Iris pigment epithelial cell (primary cell): Measurements from ENCODE around the gene PALLD.
"Not testable (repeated sequence)": the region's sequence is repeated elsewhere in the genome, so short reads cannot be mapped to it uniquely, and the experiment has no call there.

Experiments
- DNase-seq: peaks from one replicate; pipeline ENCODE4 v3.0.0-alpha.2; 2011; ENCODE audit warnings: low read depth

Gene PALLD

GRCh38 chr4:168491563-168491962 is 5.3 kb upstream of the PALLD start:
- no peak for DNase-seq

GRCh38 chr4:168498251-168498650 is 1.4 kb downstream of the PALLD start:
- DNase-seq = peak; percentile 57

- DNase-seq = no peak
Measured at GRCh38 chr4:168499241-168499640, 2.4 kb downstream of the PALLD start.

- no peak for DNase-seq
Measured at GRCh38 chr4:168501407-168501806, 4.6 kb downstream of the PALLD start.

GRCh38 chr4:168502861-168503260 is 6.0 kb downstream of the PALLD start:
- DNase-seq = no peak

- peak; percentile 47 for DNase-seq
Measured at GRCh38 chr4:168503652-168504362, 7.0 kb downstream of the PALLD start.

- no peak for DNase-seq
Measured at GRCh38 chr4:168504526-168504925, 7.7 kb downstream of the PALLD start.

- no peak for DNase-seq
Measured at GRCh38 chr4:168506014-168506413, 9.2 kb downstream of the PALLD start.

- DNase-seq = no peak
Measured at GRCh38 chr4:168507178-168507815, 10.4 kb downstream of the PALLD start.

GRCh38 chr4:168508683-168509082 is 11.8 kb downstream of the PALLD start:
- no peak for DNase-seq

GRCh38 chr4:168509786-168510185 is 12.9 kb downstream of the PALLD start:
- peak; percentile 96 for DNase-seq

GRCh38 chr4:168511780-168512489 is 15.1 kb downstream of the PALLD start:
- no peak for DNase-seq

- not testable (repeated sequence) for DNase-seq
Measured at GRCh38 chr4:168513826-168514225, 17.0 kb downstream of the PALLD start.

GRCh38 chr4:168514249-168514852 is 17.5 kb downstream of the PALLD start:
- DNase-seq = peak; percentile 36

- peak; percentile 15 for DNase-seq
Measured at GRCh38 chr4:168515222-168516011, 18.6 kb downstream of the PALLD start.

- DNase-seq = no peak
Measured at GRCh38 chr4:168516841-168517240, 20.0 kb downstream of the PALLD start.

- no peak for DNase-seq
Measured at GRCh38 chr4:168519576-168519975, 22.7 kb downstream of the PALLD start.

GRCh38 chr4:168521721-168522120 is 24.9 kb downstream of the PALLD start:
- DNase-seq = peak; percentile 16

GRCh38 chr4:168522356-168522755 is 25.5 kb downstream of the PALLD start:
- DNase-seq = no peak

- no peak for DNase-seq
Measured at GRCh38 chr4:168522829-168523489, 26.1 kb downstream of the PALLD start.

GRCh38 chr4:168524006-168524405 is 27.2 kb downstream of the PALLD start:
- peak; percentile 90 for DNase-seq
